ENCODE data around the gene ARHGEF6.

ARHGEF6 gene

GRCh38 chrX:136630881-136631280, 149.9 kb downstream of the ARHGEF6 start:
- H3K36me3 ChIP-seq (ENCODE audit: insufficient read depth, low read length) = no peaks in the 10 kb centered on the region
- no peaks in the 10 kb centered on the region for H3K79me2 ChIP-seq (ENCODE audit: insufficient read depth, low read length)
- peaks cover 4% of the 10 kb centered on the region for H4K20me1 ChIP-seq (ENCODE audit: insufficient read depth, low read length, poor library complexity, severe bottlenecking)
- TF ChIP-seq CTCF (conservative IDR thresholded peaks at IDR 0.05; ENCODE audit: low read length) (no peak), EZH2phosphoT487 (IDR thresholded peaks at IDR 0.05; ENCODE audit: borderline replicate concordance) (no peak)
- no peaks in the 10 kb centered on the region for H3K9me2 ChIP-seq (replicated peaks; ENCODE audit: low read depth, low read length)
- peaks cover 6% of the 10 kb centered on the region for H3F3A ChIP-seq (ENCODE audit: low read depth)
- no peak overlapping the region for H3K9ac ChIP-seq (ENCODE audit: low read depth, low read length, poor library complexity, severe bottlenecking)
- no peak overlapping the region for H3K4me2 ChIP-seq (ENCODE audit: low read depth, low read length, poor library complexity, severe bottlenecking)
- H3K4me1 ChIP-seq (ENCODE audit: insufficient read depth, low read length, poor library complexity, severe bottlenecking) = peaks cover 38% of the 10 kb centered on the region
- no peaks in the 10 kb centered on the region for H3K27me3 ChIP-seq (ENCODE audit: insufficient read depth, low read length, poor library complexity, severe bottlenecking)
- H3K4me3 ChIP-seq (ENCODE audit: low read length, poor library complexity, severe bottlenecking) = no peak overlapping the region
- no peaks in the 10 kb centered on the region for H3K9me3 ChIP-seq (ENCODE audit: insufficient read depth, low read depth, low read length)
- H2AFZ ChIP-seq (ENCODE audit: low read length) = no peak overlapping the region

- Histone ChIP-seq H3K9me3 (ENCODE audit: insufficient read depth, low read depth, low read length) (no peaks in the 10 kb centered on the region), H3K36me3 (ENCODE audit: insufficient read depth, low read length) (no peaks in the 10 kb centered on the region), H3K4me1 (ENCODE audit: insufficient read depth, low read length, poor library complexity, severe bottlenecking) (peaks cover 29% of the 10 kb centered on the region), H3K9ac (ENCODE audit: low read depth, low read length, poor library complexity, severe bottlenecking) (no peak overlapping the region), H3K4me2 (ENCODE audit: low read depth, low read length, poor library complexity, severe bottlenecking) (peak overlapping the region; percentile 53), H3K9me2 (replicated peaks; ENCODE audit: low read depth, low read length) (no peaks in the 10 kb centered on the region), H3K4me3 (ENCODE audit: low read length, poor library complexity, severe bottlenecking) (no peak overlapping the region), H3F3A (ENCODE audit: low read depth) (peaks cover 6% of the 10 kb centered on the region), H4K20me1 (ENCODE audit: insufficient read depth, low read length, poor library complexity, severe bottlenecking) (peaks cover 4% of the 10 kb centered on the region), H3K79me2 (ENCODE audit: insufficient read depth, low read length) (no peaks in the 10 kb centered on the region), H2AFZ (ENCODE audit: low read length) (no peak overlapping the region), H3K27me3 (ENCODE audit: insufficient read depth, low read length, poor library complexity, severe bottlenecking) (no peaks in the 10 kb centered on the region)
- TF ChIP-seq EZH2phosphoT487 (IDR thresholded peaks at IDR 0.05; ENCODE audit: borderline replicate concordance) (peak; percentile 74; the same call in 1 of the 2 replicates), CTCF (conservative IDR thresholded peaks at IDR 0.05; ENCODE audit: low read length) (no peak)
Observed at GRCh38 chrX:136629084-136629750, 151.5 kb downstream of the ARHGEF6 start.

GRCh38 chrX:136627409-136627808, 153.3 kb downstream of the ARHGEF6 start:
- H3K36me3 ChIP-seq (ENCODE audit: insufficient read depth, low read length) = no peaks in the 10 kb centered on the region
- no peaks in the 10 kb centered on the region for H3K9me2 ChIP-seq (replicated peaks; ENCODE audit: low read depth, low read length)
- H4K20me1 ChIP-seq (ENCODE audit: insufficient read depth, low read length, poor library complexity, severe bottlenecking) = peaks cover 4% of the 10 kb centered on the region
- H2AFZ ChIP-seq (ENCODE audit: low read length) = no peak overlapping the region
- peaks cover 47% of the 10 kb centered on the region for H3K4me1 ChIP-seq (ENCODE audit: insufficient read depth, low read length, poor library complexity, severe bottlenecking)
- no peaks in the 10 kb centered on the region for H3K9me3 ChIP-seq (ENCODE audit: insufficient read depth, low read depth, low read length)
- no peak overlapping the region for H3K4me3 ChIP-seq (ENCODE audit: low read length, poor library complexity, severe bottlenecking)
- no peaks in the 10 kb centered on the region for H3K79me2 ChIP-seq (ENCODE audit: insufficient read depth, low read length)
- peak overlapping the region; percentile 16 for H3K4me2 ChIP-seq (ENCODE audit: low read depth, low read length, poor library complexity, severe bottlenecking)
- H3K9ac ChIP-seq (ENCODE audit: low read depth, low read length, poor library complexity, severe bottlenecking) = no peak overlapping the region
- H3F3A ChIP-seq (ENCODE audit: low read depth) = peaks cover 10% of the 10 kb centered on the region
- no peaks in the 10 kb centered on the region for H3K27me3 ChIP-seq (ENCODE audit: insufficient read depth, low read length, poor library complexity, severe bottlenecking)
- TF ChIP-seq EZH2phosphoT487 (IDR thresholded peaks at IDR 0.05; ENCODE audit: borderline replicate concordance) = no peak
- TF ChIP-seq CTCF (conservative IDR thresholded peaks at IDR 0.05; ENCODE audit: low read length) = no peak

Measured in Loucy (cell line).